Aorta (tissue), 5 donors: ENCODE data around the gene NDUFA5. TPM values are rescaled to one million over a fixed set of nuclear protein-coding genes. Genes with fewer than 3 reads are reported as not detected.
"Not testable (repeated sequence)": the region's sequence is repeated elsewhere in the genome, so short reads cannot be mapped to it uniquely, and the experiment has no call there.

Experiments
- ATAC-seq: fragments of 200-7000 bp; cut with Tn5 transposase; one replicate; pipeline ENCODE4 v1.9.1; 2022; ENCODE audit warnings: moderate library complexity; ENCODE audit not compliant: low FRiP score
- DNase-seq, 2 donors: peaks; one replicate each; pipeline ENCODE4 v3.0.0-alpha.2; 2020
- H3K27ac ChIP-seq, 2 donors: one replicate each; pipeline ENCODE4 v1.5.1; 2013; ENCODE audit warnings: low read length in 2 of 2, mild to moderate bottlenecking in 2 of 2, moderate library complexity in 2 of 2, control low read depth in 1 of 2, inconsistent platforms in 1 of 2, low read depth in 1 of 2
- H3K27me3 ChIP-seq, 2 donors: one replicate each; pipeline ENCODE4 v1.6.1; 2013; ENCODE audit warnings: control low read depth in 1 of 2, low read length in 1 of 2, mild to moderate bottlenecking in 1 of 2, moderate library complexity in 1 of 2; ENCODE audit not compliant: insufficient read depth in 2 of 2, control insufficient read depth in 1 of 2
- H3K36me3 ChIP-seq, 2 donors: one replicate each; pipeline ENCODE4 v1.6.1; 2013; ENCODE audit warnings: control low read depth in 1 of 2, low read length in 1 of 2, mild to moderate bottlenecking in 1 of 2; ENCODE audit not compliant: insufficient read depth in 2 of 2, control insufficient read depth in 1 of 2
- H3K4me1 ChIP-seq, 2 donors: one replicate each; pipeline ENCODE4 v1.6.1; 2013; ENCODE audit warnings: low read length in 2 of 2, control low read depth in 1 of 2, mild to moderate bottlenecking in 1 of 2, moderate library complexity in 1 of 2; ENCODE audit not compliant: insufficient read depth in 2 of 2, control insufficient read depth in 1 of 2
- H3K4me3 ChIP-seq, 2 donors: one replicate each; pipeline ENCODE4 v1.5.1; 2013; ENCODE audit warnings: low read length in 2 of 2, control low read depth in 1 of 2, mild to moderate bottlenecking in 1 of 2
- H3K9me3 ChIP-seq: one replicate; pipeline ENCODE4 v1.6.1; 2013; ENCODE audit warnings: mild to moderate bottlenecking, low read length; ENCODE audit not compliant: control insufficient read depth
- WGBS, 2 donors: extraction: QIAGEN DNeasy Blood & Tissue Kit; methylation state at CpG; one replicate each; pipeline ENCODE4 v1.1.7; 2013; 5-methylcytosine and 5-hydroxymethylcytosine counted together
- intact Hi-C, 2 donors: fragments of 100-400 bp; cut with DNase I; formaldehyde crosslinking; loops; one replicate each; pipeline versions ENCODE4 v1.14.2 to v1.15.0; 2022
- polyA plus RNA-seq, 2 donors: library from polyadenylated mRNA; stranded (reverse); fragments of 200-250 nt; gene quantifications; one replicate each; pipeline ENCODE4 v1.2.3, GENCODE V29; 2013
- total RNA-seq, 2 donors: library from RNA; stranded (reverse); fragmentation: NEBNext Ultra II Directional; extraction: Animal tissue kit (Norgen Biotek cat#: 25700); gene quantifications; one replicate each; pipeline ENCODE4 v1.2.1, GENCODE V29; 2021
- donor health status: healthy with polysubstance abuse.
- donor health status: Bipolar disorder and iron deficiency.
- donor health status: DM: no; HTN: no; CAD: no.
- donor health status: DM: no; HTN: no; CAD: no.
- donor health status: DM: yes; HTN: yes; CAD: no.

NDUFA5 gene
- total and polyA plus RNA-seq, 4 donors: 51.1 to 138 (median 66.7) TPM

GRCh38 chr7:123533929-123534382 lies 23.7 kb downstream of the NDUFA5 start:
- ATAC-seq: no peak
- WGBS, 2 donors: 3 to 7% methylated on average over 9 of the region's 9 CpGs
- intact Hi-C loops: loop anchor here (2.0 to 10.0 kb wide), 2 partner anchors 23 to 1181 kb away; partner anchors contain the start of gene NDUFA5 (in 1 of the 2)
- H3K9me3 ChIP-seq: no peaks in the 10 kb centered on the region
- no peak for DNase-seq
- peak overlapping the region; percentile 47 to 67 for H3K4me3 ChIP-seq
- no peaks in the 10 kb centered on the region for H3K4me1 ChIP-seq
- H3K27me3 ChIP-seq: no peaks in the 10 kb centered on the region
- peak overlapping the region in 1 of 2 donors; percentile 14 for H3K27ac ChIP-seq
- H3K36me3 ChIP-seq: no peaks in the 10 kb centered on the region

- Histone ChIP-seq H3K4me3 (no peak overlapping the region), H3K27ac (no peak overlapping the region)
- WGBS, 2 donors: 90 to 92% methylated on average over 3 of the region's 3 CpGs
These were observed 24.1 kb downstream of the NDUFA5 start for GRCh38 chr7:123533553-123533917.

DNA sequence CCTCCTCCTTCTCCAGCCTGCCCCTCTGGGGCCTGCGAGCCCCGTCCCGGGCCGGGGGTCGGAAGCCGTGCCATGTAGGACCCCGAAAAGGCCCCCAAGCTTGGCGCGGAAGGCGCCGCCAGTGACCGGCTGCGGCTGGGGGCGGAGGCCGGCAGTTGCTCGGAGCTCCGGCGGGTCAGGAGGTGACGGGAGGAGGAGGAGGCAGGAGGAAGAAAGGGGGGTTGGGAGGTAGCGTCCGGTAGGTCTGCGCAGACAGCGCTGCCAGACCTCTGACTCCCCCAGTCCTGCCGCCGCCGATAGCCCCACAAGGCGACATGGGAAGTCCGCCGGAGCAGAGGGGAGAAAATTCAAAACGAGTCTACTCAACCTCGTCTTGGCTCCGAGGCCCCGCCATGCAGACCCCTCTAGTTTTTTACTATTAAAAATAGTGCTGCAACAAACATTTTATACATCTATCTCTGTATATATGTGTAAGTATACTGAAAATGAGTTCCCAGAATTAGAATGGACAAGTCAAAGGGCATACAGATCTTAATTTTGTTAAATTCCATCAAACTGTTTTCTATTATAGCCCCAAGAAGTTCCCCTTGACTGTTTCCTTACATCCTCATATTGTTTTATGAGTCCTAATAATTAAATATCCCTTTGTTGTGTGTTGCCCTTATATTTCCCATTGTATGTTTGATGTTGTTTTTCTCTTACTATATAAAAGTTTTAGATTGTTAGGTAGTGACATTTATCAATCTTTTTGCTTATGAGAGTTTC lies 24.6 kb downstream of the NDUFA5 start:
- peak; percentile 59 to 79 for DNase-seq
- H3K4me1 ChIP-seq, H3K36me3 ChIP-seq, H3K9me3 ChIP-seq, H3K27me3 ChIP-seq, H3K27ac ChIP-seq: not testable (repeated sequence)
- peak; percentile 37 for ATAC-seq
- intact Hi-C loops: loop anchor here in 1 of 2 donors (10.0 kb wide), 1 partner anchor 1182 kb away; no protein-coding TSS in a partner anchor
- peak overlapping the region in 1 of 2 donors; percentile 48 for H3K4me3 ChIP-seq
- 4 to 9% methylated on average over 8 to 32 of the region's 33 CpGs for WGBS, 2 donors

More at GRCh38 chr7:123533553-123533917, 24.1 kb downstream of the NDUFA5 start:
- H3K9me3 ChIP-seq: no peaks in the 10 kb centered on the region
- no peak for DNase-seq
- H3K36me3 ChIP-seq: no peaks in the 10 kb centered on the region
- H3K4me1 ChIP-seq: no peaks in the 10 kb centered on the region
- no peak for ATAC-seq
- intact Hi-C loops: loop anchor here in 1 of 2 donors (10.0 kb wide), 1 partner anchor 1181 kb away; no protein-coding TSS in a partner anchor
- H3K27me3 ChIP-seq: no peaks in the 10 kb centered on the region

DNA sequence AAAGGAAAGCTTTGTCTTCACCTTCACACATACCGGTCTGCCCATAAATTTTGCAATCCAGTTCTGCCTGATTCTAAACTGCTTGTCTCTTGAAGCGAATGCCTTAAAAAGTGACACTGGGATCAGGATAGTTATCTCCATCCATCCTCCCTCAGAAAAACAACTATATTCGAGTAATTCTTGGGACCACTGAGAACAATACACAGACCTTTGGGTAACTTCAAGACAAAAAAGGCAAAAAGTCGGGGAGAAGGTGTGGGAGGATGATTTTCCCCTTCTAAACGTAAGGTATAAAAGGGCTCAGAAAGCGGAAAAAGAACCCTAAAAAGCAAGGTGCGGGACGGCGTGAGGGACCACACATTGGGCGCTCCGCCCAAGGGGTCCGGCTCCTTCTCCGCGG lies 25.3 kb downstream of the NDUFA5 start:
- not testable (repeated sequence) for H3K9me3 ChIP-seq, DNase-seq, H3K27me3 ChIP-seq, H3K4me1 ChIP-seq, H3K4me3 ChIP-seq, H3K27ac ChIP-seq, H3K36me3 ChIP-seq, ATAC-seq
- intact Hi-C loops: loop anchor here in 1 of 2 donors (10.0 kb wide), 1 partner anchor 1182 kb away; no protein-coding TSS in a partner anchor
- WGBS, 2 donors: 44 to 50% methylated on average over 4 to 5 of the region's 14 CpGs

DNA sequence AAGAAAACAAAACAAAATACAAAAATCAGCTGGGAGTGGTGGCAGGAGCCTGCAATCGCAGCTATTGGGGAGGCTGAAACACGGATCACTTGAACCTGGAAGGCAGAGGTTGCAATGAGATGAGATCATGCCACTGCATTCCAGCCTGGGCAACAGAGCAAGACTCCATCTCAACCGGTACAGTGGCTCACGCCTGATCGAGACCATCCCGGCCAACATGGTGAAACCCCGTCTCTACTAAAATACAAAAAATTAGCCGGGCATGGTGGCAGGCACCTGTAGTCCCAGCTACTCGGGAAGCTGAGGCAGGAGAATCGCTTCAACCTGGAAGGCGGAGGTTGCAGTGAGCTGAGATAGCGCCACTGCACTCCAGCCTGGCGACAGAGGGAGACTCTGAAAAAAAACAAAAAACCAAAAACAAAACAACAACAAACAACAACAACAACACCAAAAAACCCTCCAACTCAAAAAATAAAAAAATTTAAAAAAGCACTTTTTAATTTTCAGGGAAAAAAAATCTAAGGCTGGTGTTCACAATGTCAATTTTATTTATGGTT lies 27.5 kb downstream of the NDUFA5 start:
- H3K36me3 ChIP-seq, H3K4me1 ChIP-seq, H3K9me3 ChIP-seq, H3K27me3 ChIP-seq, H3K4me3 ChIP-seq, H3K27ac ChIP-seq, DNase-seq, ATAC-seq: not testable (repeated sequence)
- intact Hi-C loops: loop anchor here in 1 of 2 donors (10.0 kb wide), 1 partner anchor 1185 kb away; no protein-coding TSS in a partner anchor
- WGBS, 2 donors: 95 to 97% methylated on average over 13 of the region's 13 CpGs

DNA sequence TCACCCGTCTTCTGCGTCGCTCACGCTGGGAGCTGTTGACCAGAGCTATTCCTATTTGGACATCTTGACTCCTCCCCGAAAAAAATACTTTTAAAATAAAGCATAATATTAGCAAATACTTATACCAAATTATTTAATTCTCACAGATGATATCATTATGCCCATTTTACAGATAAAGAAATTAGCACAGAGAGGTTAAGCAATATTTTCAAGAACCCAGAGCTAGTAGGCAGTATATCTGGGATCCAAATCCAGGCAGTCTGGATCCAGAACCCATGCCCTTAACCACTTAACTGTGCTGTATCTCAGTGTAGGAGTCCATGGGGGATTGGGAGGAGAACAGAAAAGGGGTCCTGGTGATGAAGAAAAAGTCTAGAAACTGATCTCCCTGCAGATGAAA lies 29.4 kb downstream of the NDUFA5 start:
- H3K9me3 ChIP-seq: no peaks in the 10 kb centered on the region
- H3K27me3 ChIP-seq: no peaks in the 10 kb centered on the region
- no peaks in the 10 kb centered on the region for H3K4me1 ChIP-seq
- 92 to 99% methylated on average over 5 of the region's 5 CpGs for WGBS, 2 donors
- no peaks in the 10 kb centered on the region for H3K36me3 ChIP-seq
- ATAC-seq (no peak), DNase-seq (no peak)
- H3K4me3 ChIP-seq: no peak overlapping the region
- intact Hi-C loops: no loop called here
- H3K27ac ChIP-seq: no peak overlapping the region

DNA sequence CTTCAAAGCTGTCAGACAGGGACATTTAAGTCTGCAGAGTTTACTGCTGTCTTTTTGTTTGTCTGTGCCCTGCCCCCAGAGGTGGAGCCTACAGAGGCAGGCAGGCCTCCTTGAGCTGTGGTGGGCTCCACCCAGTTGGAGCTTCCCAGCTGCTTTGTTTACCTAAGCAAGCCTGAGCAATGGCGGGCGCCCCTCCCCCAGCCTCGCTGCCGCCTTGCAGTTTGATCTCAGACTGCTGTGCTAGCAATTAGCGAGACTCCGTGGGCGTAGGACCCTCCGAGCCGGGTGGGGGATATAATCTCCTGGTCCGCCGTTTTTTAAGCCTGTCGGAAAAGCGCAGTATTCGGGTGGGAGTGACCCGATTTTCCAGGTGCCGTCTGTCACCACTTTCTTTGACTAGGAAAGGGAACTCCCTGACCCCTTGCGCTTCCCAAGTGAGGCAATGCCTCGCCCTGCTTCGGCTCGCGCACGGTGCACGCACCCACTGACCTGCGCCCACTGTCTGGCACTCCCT lies 29.8 kb downstream of the NDUFA5 start:
- DNase-seq, H3K4me3 ChIP-seq, H3K9me3 ChIP-seq, ATAC-seq, H3K4me1 ChIP-seq, intact Hi-C loops, H3K27me3 ChIP-seq, H3K36me3 ChIP-seq, H3K27ac ChIP-seq: not testable (repeated sequence)
- 89 to 95% methylated on average over 12 to 22 of the region's 24 CpGs for WGBS, 2 donors

GRCh38 chr7:123526533-123526932 lies 31.1 kb downstream of the NDUFA5 start:
- H3K4me3 ChIP-seq, intact Hi-C loops, H3K27me3 ChIP-seq, H3K27ac ChIP-seq, ATAC-seq, H3K9me3 ChIP-seq, DNase-seq, H3K36me3 ChIP-seq, H3K4me1 ChIP-seq: not testable (repeated sequence)
- 95 to 96% methylated on average over 6 of the region's 7 CpGs for WGBS, 2 donors
